ENCODE results near the gene MPG. TPM values are rescaled to one million over a fixed set of nuclear protein-coding genes. Genes with fewer than 3 reads are reported as not detected.

MPG gene
- total RNA-seq, 2 experiments from 2014 or later, result 58.1 to 119 TPM

- ChIA-PET POLR2A (no interaction called here), CTCF (ENCODE audit: unreplicated experiment) (no interaction called here)
These were observed 24.2 kb downstream of the MPG start for GRCh38 chr16:102060-102855.

GRCh38 chr16:104355-104754 is 26.3 kb downstream of the MPG start:
- no TSS peak for BruUV-seq (replicated peaks)
- ChIA-PET POLR2A (no interaction called here), CTCF (ENCODE audit: unreplicated experiment) (no interaction called here)
- TF ChIP-seq CTCF (conservative IDR thresholded peaks at IDR 0.05; ENCODE audit: low read length) (no peak), EZH2phosphoT487 (IDR thresholded peaks at IDR 0.05; ENCODE audit: borderline replicate concordance, low read depth, low read length) (no peak)
- Histone ChIP-seq H3K9me3 (ENCODE audit: low read length) (no peaks in the 10 kb centered on the region), H4K20me1 (ENCODE audit: insufficient read depth, low read length) (no peaks in the 10 kb centered on the region), H3K9me2 (ENCODE audit: insufficient read depth, low read length) (no peaks in the 10 kb centered on the region), H3K27ac (ENCODE audit: low read depth, low read length, poor library complexity, severe bottlenecking) (no peak overlapping the region), H2AFZ (ENCODE audit: low read length) (no peak overlapping the region), H3K36me3 (ENCODE audit: insufficient read depth, low read length) (peaks cover 23% of the 10 kb centered on the region; the same call in 1 of the 2 replicates), H3K4me1 (ENCODE audit: insufficient read depth, low read length, poor library complexity, severe bottlenecking) (no peaks in the 10 kb centered on the region), H3K4me2 (ENCODE audit: low read length) (no peak overlapping the region), H3K79me2 (ENCODE audit: insufficient read depth, low read depth, low read length) (no peaks in the 10 kb centered on the region), H3K4me3 (ENCODE audit: low read depth, low read length, poor library complexity, severe bottlenecking) (no peak overlapping the region)
- intact Hi-C loops (cut with micrococcal nuclease; ENCODE audit: unreplicated experiment), result no loop called here
- DNase-seq (ENCODE audit: low spot score), result no peak

More at GRCh38 chr16:102060-102855, 24.2 kb downstream of the MPG start:
- TF ChIP-seq CTCF (conservative IDR thresholded peaks at IDR 0.05; ENCODE audit: low read length) (no peak), EZH2phosphoT487 (IDR thresholded peaks at IDR 0.05; ENCODE audit: borderline replicate concordance, low read depth, low read length) (no peak)
- Histone ChIP-seq H3K4me2 (ENCODE audit: low read length) (no peak overlapping the region), H3K4me1 (ENCODE audit: insufficient read depth, low read length, poor library complexity, severe bottlenecking) (no peaks in the 10 kb centered on the region), H3K27ac (ENCODE audit: low read depth, low read length, poor library complexity, severe bottlenecking) (no peak overlapping the region), H3K9me2 (ENCODE audit: insufficient read depth, low read length) (no peaks in the 10 kb centered on the region), H3K4me3 (ENCODE audit: low read depth, low read length, poor library complexity, severe bottlenecking) (no peak overlapping the region), H3K79me2 (ENCODE audit: insufficient read depth, low read depth, low read length) (no peaks in the 10 kb centered on the region), H3K9me3 (ENCODE audit: low read length) (no peaks in the 10 kb centered on the region), H2AFZ (ENCODE audit: low read length) (no peak overlapping the region), H4K20me1 (ENCODE audit: insufficient read depth, low read length) (no peaks in the 10 kb centered on the region), H3K36me3 (ENCODE audit: insufficient read depth, low read length) (peaks cover 25% of the 10 kb centered on the region; the same call in 1 of the 2 replicates)
- intact Hi-C loops (cut with micrococcal nuclease; ENCODE audit: unreplicated experiment), result no loop called here
- no TSS peak for BruUV-seq (replicated peaks)
- DNase-seq (ENCODE audit: low spot score), result no peak

GRCh38 chr16:104928-105327 is 26.9 kb downstream of the MPG start:
- intact Hi-C loops (cut with micrococcal nuclease; ENCODE audit: unreplicated experiment), result no loop called here
- ChIA-PET CTCF (ENCODE audit: unreplicated experiment) (no interaction called here), POLR2A (no interaction called here)
- TSS peak; percentile 32 for BruUV-seq (replicated peaks)
- Histone ChIP-seq H3K4me2 (ENCODE audit: low read length) (no peak overlapping the region), H3K36me3 (ENCODE audit: insufficient read depth, low read length) (peaks cover 29% of the 10 kb centered on the region; the same call in 1 of the 2 replicates), H3K9me3 (ENCODE audit: low read length) (no peaks in the 10 kb centered on the region), H2AFZ (ENCODE audit: low read length) (no peak overlapping the region), H3K4me1 (ENCODE audit: insufficient read depth, low read length, poor library complexity, severe bottlenecking) (no peaks in the 10 kb centered on the region), H3K4me3 (ENCODE audit: low read depth, low read length, poor library complexity, severe bottlenecking) (no peak overlapping the region), H4K20me1 (ENCODE audit: insufficient read depth, low read length) (no peaks in the 10 kb centered on the region), H3K79me2 (ENCODE audit: insufficient read depth, low read depth, low read length) (no peaks in the 10 kb centered on the region), H3K9me2 (ENCODE audit: insufficient read depth, low read length) (no peaks in the 10 kb centered on the region), H3K27ac (ENCODE audit: low read depth, low read length, poor library complexity, severe bottlenecking) (no peak overlapping the region)
- no peak for TF ChIP-seq CTCF (conservative IDR thresholded peaks at IDR 0.05; ENCODE audit: low read length)
- TF ChIP-seq EZH2phosphoT487 (IDR thresholded peaks at IDR 0.05; ENCODE audit: borderline replicate concordance, low read depth, low read length), result no peak
- no peak for DNase-seq (ENCODE audit: low spot score)
